Keratinocyte (primary cell): ENCODE results near the gene ZNF217.

Experiments
- EZH2 ChIP-seq: IDR thresholded peaks from one replicate; pipeline ENCODE4 v1.6.1; 2012; ENCODE audit warnings: inconsistent platforms, mild to moderate bottlenecking, low read length, moderate library complexity
- TF ChIP-seq, protein P1 (sequence below), 3 experiments: IDR thresholded peaks in 1 of 3; conservative IDR thresholded peaks in 1 of 3; optimal IDR thresholded peaks in 1 of 3; 2 replicates in 2 of 3; 3 replicates in 1 of 3; pipeline versions ENCODE3 to v1.5.1; 2011; ENCODE audit warnings: low read length in 3 of 3, mild to moderate bottlenecking in 3 of 3, moderate library complexity in 2 of 3, control low read depth in 1 of 3, inconsistent platforms in 1 of 3; ENCODE audit not compliant: insufficient read depth in 2 of 3; ENCODE audit errors: extremely low read depth in 1 of 3

DNA sequence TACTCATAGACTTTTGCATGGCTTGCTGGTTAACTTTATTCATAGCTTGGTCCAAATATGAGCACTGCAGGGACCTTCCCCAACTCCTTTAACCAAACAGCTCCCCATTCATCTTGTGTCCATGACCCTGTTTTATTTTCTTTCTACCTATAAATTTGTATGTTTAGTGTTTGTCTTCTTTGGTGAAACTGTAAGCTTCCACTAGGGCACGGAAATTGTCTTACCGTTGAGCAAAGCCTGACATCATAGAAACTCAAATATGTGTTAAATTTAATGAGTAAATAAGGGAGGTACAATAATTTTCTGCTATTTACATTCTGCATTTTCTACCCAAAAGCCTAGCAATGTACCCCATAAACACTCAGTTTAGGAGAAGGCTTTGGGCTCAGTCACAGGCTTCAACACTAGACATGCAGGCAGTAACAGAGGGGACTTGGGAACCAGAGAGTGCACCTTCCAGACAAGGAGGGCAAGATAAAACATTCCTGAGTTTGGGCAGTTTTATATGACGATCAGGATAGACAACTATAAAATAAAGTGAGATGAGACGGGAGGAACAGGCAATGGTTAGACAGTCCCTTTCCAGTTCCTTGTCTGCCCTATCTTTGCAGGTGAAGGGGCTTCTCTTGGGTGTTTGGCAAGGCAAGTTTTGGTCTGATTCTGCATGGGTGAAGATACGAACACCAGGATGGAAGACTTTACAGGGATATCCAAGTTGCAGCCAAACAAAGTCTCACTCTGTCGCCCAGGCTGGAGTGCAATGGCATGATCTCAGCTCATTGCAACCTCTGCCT is 46.2 kb upstream of the ZNF217 start:
- TF ChIP-seq, protein P1, sequence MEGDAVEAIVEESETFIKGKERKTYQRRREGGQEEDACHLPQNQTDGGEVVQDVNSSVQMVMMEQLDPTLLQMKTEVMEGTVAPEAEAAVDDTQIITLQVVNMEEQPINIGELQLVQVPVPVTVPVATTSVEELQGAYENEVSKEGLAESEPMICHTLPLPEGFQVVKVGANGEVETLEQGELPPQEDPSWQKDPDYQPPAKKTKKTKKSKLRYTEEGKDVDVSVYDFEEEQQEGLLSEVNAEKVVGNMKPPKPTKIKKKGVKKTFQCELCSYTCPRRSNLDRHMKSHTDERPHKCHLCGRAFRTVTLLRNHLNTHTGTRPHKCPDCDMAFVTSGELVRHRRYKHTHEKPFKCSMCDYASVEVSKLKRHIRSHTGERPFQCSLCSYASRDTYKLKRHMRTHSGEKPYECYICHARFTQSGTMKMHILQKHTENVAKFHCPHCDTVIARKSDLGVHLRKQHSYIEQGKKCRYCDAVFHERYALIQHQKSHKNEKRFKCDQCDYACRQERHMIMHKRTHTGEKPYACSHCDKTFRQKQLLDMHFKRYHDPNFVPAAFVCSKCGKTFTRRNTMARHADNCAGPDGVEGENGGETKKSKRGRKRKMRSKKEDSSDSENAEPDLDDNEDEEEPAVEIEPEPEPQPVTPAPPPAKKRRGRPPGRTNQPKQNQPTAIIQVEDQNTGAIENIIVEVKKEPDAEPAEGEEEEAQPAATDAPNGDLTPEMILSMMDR (optimal IDR thresholded peaks at IDR 0.05 in 1 of 3, IDR thresholded peaks at IDR 0.05 in 1 of 3, conservative IDR thresholded peaks at IDR 0.05 in 1 of 3; ENCODE audit: extremely low read depth in 1 of 3, insufficient read depth in 2 of 3, low read length in 3 of 3): no peak
- TF ChIP-seq EZH2: no peak
